Fibroblast of lung (primary cell): ENCODE data around the gene HOXA9. TPM values are rescaled to one million over a fixed set of nuclear protein-coding genes. Genes with fewer than 3 reads are reported as not detected.
A peak's percentile ranks its signal among the peaks of the same experiment; 100 is the strongest.

Experiments used
- DNase-seq, 2 donors: peaks; one replicate each; pipeline versions ENCODE4 v3.0.0 to v3.0.0-alpha.2; 2010; ENCODE audit warnings: low read depth in 2 of 2
- H2AFZ ChIP-seq: 2 replicates; pipeline ENCODE4 v1.5.1; 2012; ENCODE audit warnings: low read length, control low read depth, inconsistent platforms
- H3K27ac ChIP-seq: 2 replicates; pipeline ENCODE4 v1.5.1; 2011; ENCODE audit warnings: low read length, control low read depth; ENCODE audit not compliant: insufficient read depth
- H3K27me3 ChIP-seq: 2 replicates; pipeline ENCODE4 v1.5.1; 2011; ENCODE audit warnings: mild to moderate bottlenecking, low read length; ENCODE audit not compliant: control insufficient read depth, insufficient read depth
- H3K36me3 ChIP-seq: 2 replicates; pipeline ENCODE4 v1.5.1; 2011; ENCODE audit warnings: low read length; ENCODE audit not compliant: control insufficient read depth, insufficient read depth
- H3K4me1 ChIP-seq: 2 replicates; pipeline ENCODE4 v1.5.1; 2011; ENCODE audit warnings: low read length; ENCODE audit not compliant: control insufficient read depth, insufficient read depth; ENCODE audit errors: extremely low read depth
- H3K4me2 ChIP-seq: 2 replicates; pipeline ENCODE4 v1.5.1; 2011; ENCODE audit warnings: low read length, control low read depth; ENCODE audit not compliant: insufficient read depth; ENCODE audit errors: extremely low read depth
- H3K4me3 ChIP-seq, 4 experiments: fragments of 200-600 bp in 1 of 4; sonication (generic) in 1 of 4; replicated peaks in 1 of 4; 2 replicates each; pipeline ENCODE4 v1.5.1; 2011 to 2016; ENCODE audit warnings: low read length in 4 of 4, low read depth in 3 of 4, mild to moderate bottlenecking in 3 of 4, control low read depth in 2 of 4, inconsistent platforms in 1 of 4, mixed read lengths in 1 of 4; ENCODE audit not compliant: insufficient read depth in 1 of 4; ENCODE audit errors: control extremely low read depth in 1 of 4
- H3K79me2 ChIP-seq: 2 replicates; pipeline ENCODE4 v1.5.1; 2012; ENCODE audit warnings: mild to moderate bottlenecking, low read length, inconsistent platforms; ENCODE audit not compliant: control insufficient read depth, insufficient read depth
- H3K9ac ChIP-seq: 2 replicates; pipeline ENCODE4 v1.5.1; 2011; ENCODE audit warnings: mild to moderate bottlenecking, low read length, control low read depth; ENCODE audit not compliant: insufficient read depth
- H3K9me3 ChIP-seq: 2 replicates; pipeline ENCODE4 v1.5.1; 2012; ENCODE audit warnings: low read depth, low read length; ENCODE audit not compliant: control insufficient read depth, insufficient read depth
- H4K20me1 ChIP-seq: 2 replicates; pipeline ENCODE4 v1.5.1; 2011; ENCODE audit warnings: low read length; ENCODE audit not compliant: control insufficient read depth, insufficient read depth; ENCODE audit errors: extremely low read depth
- EZH2 ChIP-seq: IDR thresholded peaks from 2 replicates; pipeline ENCODE4 v1.5.1; 2012; ENCODE audit warnings: low read length, control low read depth, mild to moderate bottlenecking; ENCODE audit errors: missing control alignments
- polyA plus RNA-seq, 2 donors: library from polyadenylated mRNA; depleted of rRNA in 1 of 2; stranded (reverse) in 1 of 2; unstranded in 1 of 2; fragments of >200 nt; gene quantifications; 2 replicates each; pipeline ENCODE4 v1.2.1, GENCODE V29; 2011 to 2012; ENCODE audit warnings: missing spikeins in 1 of 2
- total RNA-seq: library from RNA; depleted of rRNA; stranded (reverse); fragments of >200 nt; gene quantifications from 2 replicates; pipeline ENCODE4 v1.2.1, GENCODE V29; 2014
- TF ChIP-seq, protein P1 (sequence below), 2 donors: IDR thresholded peaks in 1 of 2; conservative IDR thresholded peaks in 1 of 2; 1 replicate in 1 of 2; 2 replicates in 1 of 2; pipeline ENCODE4 v1.5.1; 2011 to 2012; ENCODE audit warnings: low read length in 2 of 2, control low read depth in 1 of 2, inconsistent platforms in 1 of 2, low read depth in 1 of 2, mild to moderate bottlenecking in 1 of 2

HOXA9 gene
- total and polyA plus RNA-seq, 2 donors (not counting 1 experiment from before 2014, with no cell fraction given), result 0.08 TPM; not detected in 1

DNA sequence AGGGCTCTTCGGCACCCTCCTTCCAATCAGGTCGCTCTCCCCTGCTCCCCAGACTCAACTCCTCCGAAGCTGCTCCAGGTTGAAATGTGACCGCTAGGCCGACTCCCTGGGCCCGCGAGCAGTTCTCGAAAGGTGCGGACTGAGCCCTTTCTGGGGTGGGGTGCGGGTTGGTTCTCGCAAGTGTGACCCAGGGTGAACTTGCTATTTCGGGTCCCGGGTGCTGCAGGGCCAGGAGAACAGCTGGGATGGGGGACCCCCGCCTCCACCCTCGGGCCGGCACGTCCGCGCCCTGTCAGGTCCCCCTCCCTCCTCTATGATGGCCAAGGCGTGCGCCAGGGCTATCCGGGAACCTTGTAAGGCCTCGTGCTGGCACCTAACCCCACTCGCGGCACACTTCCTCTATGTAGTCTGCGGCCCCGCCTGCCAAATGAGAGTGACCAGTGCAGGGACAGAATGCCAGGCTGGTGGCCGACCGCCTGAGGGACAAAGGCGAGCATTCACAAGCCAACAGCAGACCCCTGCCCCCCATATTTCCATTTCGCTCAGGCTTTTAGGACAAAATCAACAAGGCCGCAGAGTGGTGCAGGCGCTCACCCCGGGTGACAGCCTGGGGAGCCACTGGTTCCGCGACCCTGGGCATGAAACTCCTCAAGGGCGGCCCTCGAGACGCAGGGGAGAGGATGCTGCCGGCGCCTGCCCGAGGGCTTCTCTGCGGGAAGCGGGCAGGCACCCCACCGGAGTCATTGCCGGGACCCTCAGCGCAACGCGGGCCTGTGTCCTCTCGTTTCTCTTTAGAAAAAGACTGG is 48.3 kb upstream of the HOXA9 start:
- no peak overlapping the region for H3K27ac ChIP-seq
- H3K4me3 ChIP-seq, result no peak overlapping the region
- TF ChIP-seq EZH2, result peak; percentile 74
- TF ChIP-seq, protein P1, sequence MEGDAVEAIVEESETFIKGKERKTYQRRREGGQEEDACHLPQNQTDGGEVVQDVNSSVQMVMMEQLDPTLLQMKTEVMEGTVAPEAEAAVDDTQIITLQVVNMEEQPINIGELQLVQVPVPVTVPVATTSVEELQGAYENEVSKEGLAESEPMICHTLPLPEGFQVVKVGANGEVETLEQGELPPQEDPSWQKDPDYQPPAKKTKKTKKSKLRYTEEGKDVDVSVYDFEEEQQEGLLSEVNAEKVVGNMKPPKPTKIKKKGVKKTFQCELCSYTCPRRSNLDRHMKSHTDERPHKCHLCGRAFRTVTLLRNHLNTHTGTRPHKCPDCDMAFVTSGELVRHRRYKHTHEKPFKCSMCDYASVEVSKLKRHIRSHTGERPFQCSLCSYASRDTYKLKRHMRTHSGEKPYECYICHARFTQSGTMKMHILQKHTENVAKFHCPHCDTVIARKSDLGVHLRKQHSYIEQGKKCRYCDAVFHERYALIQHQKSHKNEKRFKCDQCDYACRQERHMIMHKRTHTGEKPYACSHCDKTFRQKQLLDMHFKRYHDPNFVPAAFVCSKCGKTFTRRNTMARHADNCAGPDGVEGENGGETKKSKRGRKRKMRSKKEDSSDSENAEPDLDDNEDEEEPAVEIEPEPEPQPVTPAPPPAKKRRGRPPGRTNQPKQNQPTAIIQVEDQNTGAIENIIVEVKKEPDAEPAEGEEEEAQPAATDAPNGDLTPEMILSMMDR (conservative IDR thresholded peaks at IDR 0.05 in 1 of 2, IDR thresholded peaks at IDR 0.05 in 1 of 2; ENCODE audit: low read depth in 1 of 2, low read length in 2 of 2), result no peak
- H3K36me3 ChIP-seq, result no peaks in the 10 kb centered on the region
- no peak overlapping the region for H3K4me2 ChIP-seq
- no peaks in the 10 kb centered on the region for H4K20me1 ChIP-seq
- H3K9me3 ChIP-seq, result no peaks in the 10 kb centered on the region
- no peaks in the 10 kb centered on the region for H3K79me2 ChIP-seq
- no peaks in the 10 kb centered on the region for H3K4me1 ChIP-seq
- H2AFZ ChIP-seq, result no peak overlapping the region
- DNase-seq, result no peak
- peaks cover 75% of the 10 kb centered on the region for H3K27me3 ChIP-seq
- no peak overlapping the region for H3K9ac ChIP-seq

DNA sequence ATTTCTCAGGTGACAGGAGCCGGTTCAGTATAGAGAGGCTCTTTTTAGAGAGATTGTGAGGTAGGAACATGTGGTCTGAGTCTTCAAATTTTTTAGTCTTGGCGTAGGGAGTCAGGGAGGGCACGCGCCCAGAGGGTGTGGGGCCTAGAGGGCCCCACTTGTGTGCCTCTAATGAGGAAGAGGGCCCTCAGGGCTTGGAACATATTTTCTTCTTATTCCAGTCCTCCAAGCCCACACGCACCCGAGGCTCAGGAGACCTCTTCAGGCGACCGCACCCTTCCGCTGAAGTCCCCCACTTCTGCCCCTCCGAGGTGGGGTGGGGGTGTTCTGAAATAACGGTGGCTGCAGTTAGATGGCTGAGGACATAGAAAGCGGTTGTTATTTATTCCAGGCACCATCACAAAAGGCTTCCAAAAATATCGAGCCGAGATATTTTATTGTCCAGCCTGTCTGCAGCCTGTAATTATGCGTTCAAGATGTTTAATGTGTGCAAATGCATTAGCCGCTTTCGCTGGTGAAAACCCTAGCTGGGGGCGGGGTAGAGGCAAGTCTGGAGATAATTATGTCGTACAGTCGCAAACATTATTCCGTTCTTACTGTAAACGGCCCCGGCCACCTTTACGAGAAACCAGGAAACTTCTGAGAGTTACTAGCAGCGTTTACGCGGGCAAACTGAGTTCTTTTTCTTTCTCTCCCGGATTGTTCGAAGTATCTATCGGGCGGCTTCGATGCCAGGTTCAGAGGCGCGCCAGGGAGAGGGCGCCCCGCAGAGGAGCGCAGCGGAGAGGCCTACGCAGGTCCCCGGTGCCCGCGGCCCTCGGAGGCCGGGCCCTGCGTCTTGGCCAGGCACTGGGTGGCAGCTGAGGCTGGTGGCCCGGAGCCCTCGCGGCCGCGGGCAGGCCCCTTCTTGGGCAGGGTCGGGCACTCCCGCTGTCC is 47.4 kb upstream of the HOXA9 start:
- Histone ChIP-seq H3K27me3 (peaks cover 84% of the 10 kb centered on the region), H3K79me2 (no peaks in the 10 kb centered on the region), H3K4me3 (no peak overlapping the region), H3K4me2 (no peak overlapping the region), H3K4me1 (no peaks in the 10 kb centered on the region), H3K27ac (no peak overlapping the region), H2AFZ (no peak overlapping the region), H3K9ac (no peak overlapping the region), H4K20me1 (no peaks in the 10 kb centered on the region), H3K36me3 (no peaks in the 10 kb centered on the region), H3K9me3 (no peaks in the 10 kb centered on the region)
- TF ChIP-seq EZH2, result peak; percentile 31
- TF ChIP-seq, protein P1 (conservative IDR thresholded peaks at IDR 0.05 in 1 of 2, IDR thresholded peaks at IDR 0.05 in 1 of 2; ENCODE audit: low read depth in 1 of 2, low read length in 2 of 2), result no peak
- DNase-seq, result no peak

DNA sequence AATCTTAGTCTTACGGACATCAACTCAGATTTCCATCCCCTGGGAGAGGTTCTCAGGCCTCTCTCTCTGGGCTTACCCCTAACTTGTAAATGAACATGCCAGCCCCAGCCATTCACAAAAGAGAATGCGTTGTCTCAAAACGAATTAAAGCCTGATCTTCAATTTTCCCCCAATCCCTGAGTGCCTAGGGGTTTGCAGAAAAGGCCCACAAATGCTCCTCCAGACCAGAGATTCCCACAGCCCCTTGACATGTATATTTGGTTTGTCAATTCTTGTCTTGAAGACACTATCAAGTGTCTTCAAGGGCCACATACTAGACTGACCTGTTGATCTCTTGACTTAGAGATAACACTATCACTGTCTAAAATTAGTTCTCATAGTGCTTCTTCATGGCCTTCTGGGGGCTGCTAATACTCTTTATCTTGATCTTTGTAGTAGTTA is 46.4 kb upstream of the HOXA9 start:
- H4K20me1 ChIP-seq, result no peaks in the 10 kb centered on the region
- TF ChIP-seq, protein P1 (conservative IDR thresholded peaks at IDR 0.05 in 1 of 2, IDR thresholded peaks at IDR 0.05 in 1 of 2; ENCODE audit: low read depth in 1 of 2, low read length in 2 of 2), result no peak
- TF ChIP-seq EZH2, result peak; percentile 0
- no peaks in the 10 kb centered on the region for H3K36me3 ChIP-seq
- H3K27ac ChIP-seq, result no peak overlapping the region
- no peaks in the 10 kb centered on the region for H3K9me3 ChIP-seq
- no peak overlapping the region for H3K9ac ChIP-seq
- H3K4me3 ChIP-seq, result no peak overlapping the region
- no peaks in the 10 kb centered on the region for H3K79me2 ChIP-seq
- no peak overlapping the region for H2AFZ ChIP-seq
- H3K4me1 ChIP-seq, result no peaks in the 10 kb centered on the region
- DNase-seq, result no peak
- H3K4me2 ChIP-seq, result no peak overlapping the region
- peaks cover 81% of the 10 kb centered on the region for H3K27me3 ChIP-seq
